Measurements from ENCODE around the gene SLMAP.

Gene SLMAP

GRCh38 chr3:57778494-57778893 lies 22.4 kb downstream of the SLMAP start:
- Histone ChIP-seq H3K4me1 (peaks cover 5% of the 10 kb centered on the region), H2AFZ (no peak overlapping the region), H3K4me3 (ENCODE audit: low read depth, low read length) (no peak overlapping the region), H3K4me2 (ENCODE audit: low read length) (no peak overlapping the region), H3K79me2 (peaks cover 8% of the 10 kb centered on the region), H3K27ac (no peak overlapping the region), H3K9me3 (ENCODE audit: control insufficient read depth, low read length) (no peaks in the 10 kb centered on the region), H3K9ac (no peak overlapping the region), H3K27me3 (ENCODE audit: control insufficient read depth, insufficient read depth, low read length) (no peaks in the 10 kb centered on the region), H3K36me3 (ENCODE audit: control insufficient read depth, insufficient read depth, low read length) (no peaks in the 10 kb centered on the region)
- TF ChIP-seq CTCF (IDR thresholded peaks at IDR 0.05) = no peak

DNA sequence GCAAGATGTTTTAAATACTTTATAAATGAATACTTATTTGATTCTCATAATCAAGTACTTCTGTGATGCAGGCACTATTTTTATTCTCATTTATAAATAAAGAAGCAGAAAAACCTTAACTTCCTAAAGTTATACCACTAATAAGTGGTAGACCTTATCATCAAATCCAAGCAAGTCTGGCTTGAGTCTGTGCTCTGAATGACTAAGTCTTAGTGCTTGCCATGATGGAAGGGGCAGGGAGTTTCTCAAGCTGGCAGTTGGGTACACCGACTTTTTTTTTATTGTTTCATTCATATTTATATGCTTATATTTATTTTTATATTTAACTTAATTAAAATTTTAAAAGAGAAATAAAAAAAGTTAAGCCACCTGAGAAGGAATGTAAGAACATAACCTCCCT lies 23.6 kb downstream of the SLMAP start:
- Histone ChIP-seq H3K9me3 (ENCODE audit: control insufficient read depth, low read length) (no peaks in the 10 kb centered on the region), H2AFZ (no peak overlapping the region)
- TF ChIP-seq CTCF (IDR thresholded peaks at IDR 0.05) = no peak

GRCh38 chr3:57783186-57784088 lies 27.3 kb downstream of the SLMAP start:
- Histone ChIP-seq H3K79me2 (peaks cover 22% of the 10 kb centered on the region), H3K27me3 (ENCODE audit: control insufficient read depth, insufficient read depth, low read length) (no peaks in the 10 kb centered on the region), H3K36me3 (ENCODE audit: control insufficient read depth, insufficient read depth, low read length) (no peaks in the 10 kb centered on the region), H3K9ac (no peak overlapping the region), H3K9me3 (ENCODE audit: control insufficient read depth, low read length) (no peaks in the 10 kb centered on the region), H3K4me1 (peaks cover 5% of the 10 kb centered on the region), H3K4me3 (ENCODE audit: low read depth, low read length) (no peak overlapping the region), H3K4me2 (ENCODE audit: low read length) (no peak overlapping the region), H3K27ac (no peak overlapping the region), H2AFZ (no peak overlapping the region)
- TF ChIP-seq CTCF (IDR thresholded peaks at IDR 0.05) = no peak

More for the DNA sequence above, 23.6 kb downstream of the SLMAP start:
- no peaks in the 10 kb centered on the region for H3K36me3 ChIP-seq (ENCODE audit: control insufficient read depth, insufficient read depth, low read length)
- no peak overlapping the region for H3K9ac ChIP-seq
- no peak overlapping the region for H3K4me2 ChIP-seq (ENCODE audit: low read length)
- H3K79me2 ChIP-seq = peaks cover 12% of the 10 kb centered on the region
- no peaks in the 10 kb centered on the region for H3K27me3 ChIP-seq (ENCODE audit: control insufficient read depth, insufficient read depth, low read length)
- H3K4me1 ChIP-seq = peaks cover 5% of the 10 kb centered on the region
- H3K27ac ChIP-seq = no peak overlapping the region
- H3K4me3 ChIP-seq (ENCODE audit: low read depth, low read length) = no peak overlapping the region

- Histone ChIP-seq H2AFZ (no peak overlapping the region), H3K4me2 (ENCODE audit: low read length) (no peak overlapping the region), H3K36me3 (ENCODE audit: control insufficient read depth, insufficient read depth, low read length) (no peaks in the 10 kb centered on the region), H3K4me1 (peaks cover 5% of the 10 kb centered on the region), H3K79me2 (peaks cover 29% of the 10 kb centered on the region), H3K9me3 (ENCODE audit: control insufficient read depth, low read length) (no peaks in the 10 kb centered on the region), H3K9ac (no peak overlapping the region), H3K27me3 (ENCODE audit: control insufficient read depth, insufficient read depth, low read length) (no peaks in the 10 kb centered on the region), H3K27ac (no peak overlapping the region), H3K4me3 (ENCODE audit: low read depth, low read length) (no peak overlapping the region)
- no peak for TF ChIP-seq CTCF (IDR thresholded peaks at IDR 0.05)
Measured at GRCh38 chr3:57784089-57784735, 28.1 kb downstream of the SLMAP start.
